HG03025 (cell line): ENCODE data around the gene CTR9.

ENCODE experiments used
- ATAC-seq: cut with Tn5 transposase; IDR thresholded peaks from one replicate; pipeline ENCODE4 v1.9.1; 2021; ENCODE audit warnings: mild to moderate bottlenecking, moderate library complexity; ENCODE audit not compliant: unreplicated experiment, low FRiP score

Gene CTR9

DNA sequence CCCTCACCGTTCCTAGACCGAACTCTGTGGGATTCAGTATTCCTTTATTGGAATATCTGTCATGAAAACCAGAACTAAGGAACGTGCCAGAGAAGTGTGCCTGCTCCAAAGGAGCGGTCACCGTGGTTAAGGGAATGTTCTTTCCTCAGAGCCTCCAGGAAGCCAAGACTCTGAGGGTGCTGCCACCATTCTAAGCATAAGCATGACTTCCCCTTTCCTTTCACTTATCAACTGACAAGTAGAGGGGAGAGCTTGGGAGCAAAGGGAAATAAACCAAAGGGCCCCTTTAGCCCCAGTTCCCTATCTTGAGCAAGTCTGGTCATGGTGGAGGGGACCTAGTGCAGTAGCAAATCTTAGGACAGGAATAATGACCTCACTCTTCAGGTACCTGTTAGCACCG, 26.8 kb downstream of the CTR9 start:
- ATAC-seq: no peak

DNA sequence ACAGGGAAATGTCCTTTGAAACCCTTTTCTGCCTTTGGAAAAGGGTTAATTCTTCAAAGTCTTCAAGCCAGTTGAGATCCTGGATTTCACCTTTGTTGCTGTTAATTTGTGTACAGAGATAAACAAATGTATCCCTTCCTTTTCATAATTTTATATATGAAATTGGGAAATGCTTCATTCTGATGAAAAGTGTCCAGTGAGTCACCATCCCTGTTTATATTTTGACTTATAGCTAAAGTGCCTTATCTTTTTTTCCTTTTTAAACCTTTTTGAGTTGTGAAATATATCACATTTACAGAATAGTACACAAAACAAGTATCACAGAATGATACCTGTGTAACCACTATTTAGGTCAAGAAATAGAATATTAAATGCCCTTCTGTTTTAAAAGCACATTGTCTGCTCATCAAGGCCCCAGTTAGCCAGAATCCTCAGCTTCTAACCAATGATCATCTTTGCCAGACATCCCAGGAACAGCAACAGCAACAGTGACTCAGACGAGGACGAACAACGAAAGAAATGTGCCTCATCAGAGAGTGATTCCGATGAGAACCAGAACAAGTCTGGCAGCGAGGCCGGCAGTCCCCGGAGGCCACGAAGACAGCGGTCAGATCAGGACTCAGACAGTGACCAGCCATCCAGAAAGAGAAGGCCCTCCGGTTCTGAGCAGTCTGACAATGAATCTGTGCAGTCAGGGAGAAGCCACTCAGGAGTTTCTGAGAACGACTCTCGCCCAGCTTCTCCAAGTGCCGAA, 27.3 kb downstream of the CTR9 start:
- ATAC-seq: no peak

DNA sequence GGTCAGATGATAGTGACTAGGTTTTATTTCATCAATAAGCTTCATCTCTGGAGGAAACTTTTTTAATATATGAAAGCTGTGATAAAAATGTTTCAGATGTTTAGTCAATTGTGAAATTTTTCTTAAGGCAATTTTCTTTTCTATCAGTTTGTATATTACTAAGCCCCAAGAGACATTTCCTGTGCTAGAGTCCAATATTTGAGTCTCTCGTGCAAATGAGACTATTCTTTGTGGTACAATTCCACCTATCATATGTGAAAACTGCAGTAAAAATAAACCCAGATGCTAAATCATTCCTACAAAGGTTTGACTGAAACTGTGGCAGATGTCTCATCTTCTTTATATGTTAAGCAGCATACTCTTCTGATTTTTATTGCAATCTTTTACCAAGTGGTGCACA, 28.0 kb downstream of the CTR9 start:
- ATAC-seq: no peak

DNA sequence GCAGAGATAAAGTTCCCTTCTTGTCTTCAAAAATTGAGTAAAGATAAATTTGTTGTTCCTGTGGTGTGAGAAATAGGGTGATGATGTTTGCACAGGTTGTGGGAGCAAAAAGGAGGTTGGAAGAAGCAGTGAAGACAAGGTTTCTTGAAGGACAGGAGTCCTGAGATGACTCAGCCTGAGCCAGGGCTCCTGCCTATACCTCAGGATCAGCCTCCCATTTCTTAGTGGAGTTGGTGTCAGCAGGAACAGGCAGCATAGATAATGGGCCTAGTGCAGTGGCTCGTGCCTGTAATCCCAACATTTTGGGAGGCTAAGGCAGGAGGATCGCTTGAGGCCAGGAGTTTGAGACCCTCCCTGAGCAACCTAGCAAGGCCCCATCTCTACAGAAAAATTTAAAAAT, 29.0 kb downstream of the CTR9 start:
- no peak for ATAC-seq

DNA sequence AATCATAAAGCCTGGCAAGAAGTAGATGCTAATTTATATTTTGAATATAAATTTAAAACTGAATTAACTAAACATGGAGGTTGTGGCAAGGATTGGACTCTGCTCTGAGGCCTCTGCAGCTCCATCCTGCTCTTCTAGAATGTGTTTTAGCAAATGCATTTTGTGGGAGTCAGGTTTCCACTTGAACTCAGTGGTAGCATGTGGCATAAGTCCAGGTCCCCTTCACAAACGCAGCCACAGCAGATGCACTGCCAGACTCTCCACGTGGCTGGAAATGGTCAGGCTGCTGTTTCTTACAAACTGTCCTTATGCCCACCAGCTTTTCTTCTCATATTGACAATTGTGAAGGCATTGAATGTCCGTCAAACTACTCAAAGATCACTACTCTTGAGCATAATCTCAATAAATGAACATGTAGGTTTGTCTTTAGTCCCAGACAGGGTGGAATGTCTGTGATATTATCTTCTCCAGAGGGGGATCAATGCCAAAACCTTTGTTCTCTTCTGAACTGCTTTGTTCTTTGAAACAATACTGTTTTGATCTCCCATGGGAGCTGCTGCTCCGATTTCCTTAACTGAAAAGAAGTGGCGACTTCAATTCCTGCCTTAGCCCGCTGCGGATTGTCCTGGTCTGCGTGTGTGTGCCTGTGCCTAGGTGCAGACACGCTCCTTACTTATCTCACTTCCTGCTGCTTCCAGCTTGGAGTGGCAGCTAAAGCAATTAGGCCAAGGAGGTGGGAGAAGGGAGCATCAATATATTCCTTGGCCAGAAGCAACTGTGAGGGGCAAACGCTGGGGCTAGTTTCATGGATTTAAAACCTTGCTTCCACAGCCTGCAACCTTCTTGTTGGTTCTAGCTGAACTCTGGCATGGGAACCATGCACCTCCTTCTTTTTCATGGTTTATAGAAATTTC, 33.4 kb downstream of the CTR9 start:
- ATAC-seq: no peak

DNA sequence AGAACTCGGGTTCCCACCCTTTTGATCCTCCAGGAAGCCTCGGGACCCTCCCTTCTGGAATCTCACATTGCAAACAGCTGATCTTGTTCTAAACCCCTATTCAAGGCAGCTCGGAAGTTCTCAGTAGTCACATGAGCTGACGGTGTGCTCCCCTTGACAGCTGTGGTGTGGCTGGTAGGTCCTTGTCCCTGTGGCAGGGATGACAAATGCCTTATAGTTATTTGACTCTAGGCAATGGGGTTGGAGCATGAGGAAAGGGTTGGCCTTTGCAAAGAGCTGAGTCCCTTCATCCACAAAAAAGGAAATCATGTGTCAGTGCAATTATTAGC, 34.1 kb downstream of the CTR9 start:
- no peak for ATAC-seq

DNA sequence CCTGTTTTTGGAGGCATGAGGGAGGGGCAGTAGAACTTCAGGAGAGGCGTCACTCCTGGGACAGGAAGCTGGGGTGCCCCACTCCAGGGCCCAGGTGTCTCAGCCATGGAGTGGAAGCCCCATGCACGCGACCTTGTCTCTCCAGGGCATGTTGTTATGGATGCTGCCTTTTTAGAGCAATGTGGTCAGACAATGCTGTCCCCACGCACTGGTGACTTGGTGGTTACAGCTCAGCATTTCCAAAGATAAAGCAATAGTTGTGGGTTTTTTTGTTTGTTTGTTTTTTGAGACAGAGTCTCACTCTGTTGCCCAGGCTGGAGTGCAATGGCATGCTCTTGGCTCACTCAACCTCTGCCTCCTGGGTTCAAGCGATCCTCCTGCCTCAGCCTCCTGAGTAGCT, 35.4 kb downstream of the CTR9 start:
- no peak for ATAC-seq

DNA sequence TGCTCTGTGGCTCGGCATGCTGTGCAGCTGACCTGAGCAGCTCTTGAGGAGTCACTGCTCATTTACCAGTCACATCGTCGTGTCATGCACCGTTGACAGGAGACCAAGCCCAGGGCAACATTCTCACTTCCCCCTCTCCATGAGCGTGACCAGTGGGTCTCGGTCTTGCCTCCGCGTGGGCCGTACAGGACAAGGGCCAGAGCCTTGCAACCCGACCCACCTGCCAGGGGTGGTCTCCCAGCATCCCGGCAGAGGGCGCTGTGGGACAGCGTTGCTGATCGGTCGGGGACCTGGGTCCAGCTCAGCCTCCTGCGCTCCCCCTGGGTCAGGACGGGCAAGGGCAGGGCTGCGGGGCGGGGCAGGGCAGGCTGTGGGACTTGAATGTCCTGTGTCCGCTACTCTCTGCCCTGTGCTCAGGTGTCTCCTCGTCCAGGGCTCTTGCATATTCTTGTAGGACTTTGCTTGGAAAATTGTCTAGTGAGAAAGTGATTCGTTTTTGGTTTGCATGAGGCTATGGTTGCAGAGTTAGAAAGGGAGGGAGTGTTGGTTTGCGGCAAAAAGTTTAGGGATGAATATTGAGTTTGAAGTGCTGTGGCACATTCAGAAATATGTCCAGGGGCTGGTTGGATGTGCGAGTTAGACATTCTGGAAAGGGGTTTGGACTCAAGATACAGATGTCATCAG, 41.5 kb downstream of the CTR9 start:
- peak; percentile 72 for ATAC-seq

DNA sequence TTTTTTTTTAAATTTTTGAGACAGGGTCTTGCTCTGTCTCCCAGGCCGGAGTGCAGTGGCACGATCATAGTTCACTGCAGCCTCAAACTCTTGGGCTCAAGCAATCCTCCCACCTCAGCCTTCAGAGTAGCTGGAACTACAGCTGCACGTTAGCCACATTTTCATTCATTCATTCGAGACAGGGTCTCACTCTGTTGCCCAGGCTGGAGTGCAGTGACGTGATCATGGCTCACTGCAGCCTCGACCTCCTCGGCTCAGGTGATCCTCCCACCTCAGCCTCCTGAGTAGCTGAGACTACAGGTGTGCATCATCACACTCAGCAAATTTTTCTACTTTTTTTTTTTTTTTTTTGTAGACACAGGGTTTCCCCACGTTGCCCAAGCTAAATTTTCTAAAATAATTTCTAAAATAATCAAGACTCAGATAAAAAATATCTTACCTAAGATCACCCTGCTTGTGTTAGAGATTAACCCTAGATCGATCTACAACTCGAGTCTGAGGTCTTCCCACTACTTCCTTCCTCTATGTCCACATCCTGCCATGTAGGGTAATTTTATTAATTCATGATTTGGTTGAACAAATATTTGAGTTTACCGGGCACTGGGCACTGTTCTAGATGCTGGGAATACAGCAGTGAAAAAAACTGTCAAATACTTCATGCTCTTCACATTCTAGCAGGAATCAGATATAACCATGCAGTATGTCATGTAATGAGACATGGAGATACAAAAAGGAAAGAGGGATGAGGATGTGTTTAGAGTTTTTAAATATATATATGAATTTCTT, 42.6 kb downstream of the CTR9 start:
- no peak for ATAC-seq

DNA sequence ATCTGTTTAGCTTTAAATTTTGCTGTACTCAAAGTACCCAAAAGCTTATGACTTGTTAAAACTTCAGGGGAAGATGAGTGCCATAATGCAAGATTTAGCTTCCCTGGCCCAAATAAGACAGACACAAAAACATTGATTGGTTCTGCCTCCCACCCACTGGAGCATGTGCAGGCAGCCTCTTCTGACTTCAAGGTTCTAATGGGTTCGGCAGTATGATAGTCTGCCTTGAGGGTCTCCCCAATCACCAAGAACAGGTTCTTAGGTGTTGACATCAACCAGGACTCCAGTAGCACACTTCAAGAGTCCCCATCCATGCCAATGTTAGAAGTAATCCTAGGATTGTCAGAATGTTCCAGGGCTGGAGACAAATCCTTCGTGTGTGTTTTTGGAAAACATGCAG, 45.1 kb downstream of the CTR9 start:
- no peak for ATAC-seq

DNA sequence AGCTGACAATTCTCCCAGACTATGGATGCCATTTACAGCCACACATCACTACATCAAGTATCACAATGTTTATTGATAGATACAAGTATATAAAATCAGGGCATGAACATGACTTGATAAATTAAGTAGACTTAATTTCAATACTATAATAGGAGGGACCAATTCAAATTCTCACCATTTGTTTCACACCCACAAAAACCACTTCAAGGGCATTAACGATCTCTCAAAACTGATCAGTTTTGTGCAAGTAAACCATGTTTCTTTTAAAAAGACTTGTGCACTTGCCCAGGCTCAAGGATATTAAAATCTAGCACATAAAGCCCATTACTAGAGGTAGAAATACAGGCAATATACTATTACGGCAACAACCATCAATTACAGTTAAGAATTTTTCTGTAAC, 46.0 kb downstream of the CTR9 start:
- ATAC-seq: no peak

DNA sequence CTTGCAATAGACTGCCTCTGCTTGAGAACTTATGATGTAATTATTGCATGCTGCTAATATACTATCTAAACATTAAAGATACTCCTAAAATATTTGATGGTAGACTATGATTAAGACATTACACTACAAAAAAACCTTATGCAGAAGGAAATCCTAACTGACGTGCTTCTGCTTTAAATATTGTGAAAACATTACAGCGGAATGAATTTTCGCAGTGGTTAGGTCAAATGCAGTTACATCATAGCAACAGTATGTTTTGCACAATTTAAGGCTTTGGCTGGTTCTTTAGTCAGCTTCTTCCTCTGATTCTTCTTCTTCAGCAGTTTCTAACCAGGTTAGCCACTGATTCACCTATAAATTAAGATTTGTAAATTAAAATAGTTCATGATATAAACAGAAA, 46.5 kb downstream of the CTR9 start:
- no peak for ATAC-seq

DNA sequence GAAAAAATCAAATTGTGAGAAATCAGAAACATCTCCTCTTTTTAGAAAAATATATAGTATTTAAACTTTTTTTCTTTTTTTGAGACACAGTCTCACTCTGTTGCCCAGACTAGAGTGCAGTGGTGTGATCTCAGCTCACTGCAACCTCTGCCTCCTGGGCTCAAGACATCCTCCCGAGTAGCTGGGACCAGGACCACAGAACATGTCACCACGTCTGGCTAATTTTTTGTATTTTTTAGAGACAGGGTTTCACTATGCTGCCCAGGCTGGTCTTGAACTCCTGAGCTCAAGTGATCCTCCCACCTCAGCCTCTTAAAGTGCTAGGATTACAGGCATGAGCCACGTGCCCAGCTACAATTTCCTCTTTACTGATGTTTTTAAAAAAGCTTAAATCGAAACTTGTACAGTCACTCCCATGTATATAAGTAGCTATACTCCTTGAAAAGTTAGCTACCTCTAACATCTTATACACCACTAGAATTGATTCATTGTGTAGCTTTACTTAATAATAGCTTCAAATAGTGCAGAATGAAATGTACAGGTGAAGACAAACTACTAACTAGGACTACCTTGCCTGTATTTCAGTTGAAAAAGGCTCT, 47.4 kb downstream of the CTR9 start:
- ATAC-seq: no peak

DNA sequence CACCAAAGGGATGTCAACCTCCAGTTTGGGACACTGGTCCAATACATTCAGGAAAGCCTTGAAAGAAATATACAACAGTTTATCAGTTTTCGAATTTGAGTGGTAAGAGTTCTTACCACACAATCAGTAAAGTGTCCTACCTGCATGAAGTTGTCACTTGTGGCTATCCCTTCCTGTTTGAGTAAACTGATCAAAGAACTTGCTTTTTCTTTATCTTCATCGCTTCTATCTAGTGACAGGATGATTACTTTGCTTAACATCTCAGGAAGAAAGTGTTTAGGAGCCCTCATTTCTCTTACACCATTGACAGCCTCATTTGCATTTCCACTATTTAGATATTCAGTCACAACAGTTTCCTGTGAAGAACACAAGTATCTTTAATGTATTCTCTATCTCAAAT, 49.2 kb downstream of the CTR9 start:
- no peak for ATAC-seq

DNA sequence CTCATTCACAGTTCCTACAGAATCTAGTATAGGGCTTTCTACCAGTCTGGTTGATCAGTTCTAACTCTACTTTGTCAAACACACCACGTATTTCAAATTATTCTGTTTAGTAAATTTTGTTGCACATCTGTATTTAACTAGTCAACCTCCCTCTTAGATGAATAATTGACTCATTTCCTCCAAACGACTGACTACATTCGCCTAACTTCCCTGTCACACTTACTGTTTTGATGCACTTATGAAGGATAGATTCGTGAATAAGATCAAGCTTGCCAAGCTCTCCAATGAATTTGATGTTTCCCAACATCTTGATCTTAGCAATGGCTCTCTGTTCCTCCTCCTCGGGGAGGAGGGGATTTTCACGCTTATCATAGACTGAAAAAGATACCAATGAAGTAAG, 52.6 kb downstream of the CTR9 start:
- ATAC-seq: no peak

DNA sequence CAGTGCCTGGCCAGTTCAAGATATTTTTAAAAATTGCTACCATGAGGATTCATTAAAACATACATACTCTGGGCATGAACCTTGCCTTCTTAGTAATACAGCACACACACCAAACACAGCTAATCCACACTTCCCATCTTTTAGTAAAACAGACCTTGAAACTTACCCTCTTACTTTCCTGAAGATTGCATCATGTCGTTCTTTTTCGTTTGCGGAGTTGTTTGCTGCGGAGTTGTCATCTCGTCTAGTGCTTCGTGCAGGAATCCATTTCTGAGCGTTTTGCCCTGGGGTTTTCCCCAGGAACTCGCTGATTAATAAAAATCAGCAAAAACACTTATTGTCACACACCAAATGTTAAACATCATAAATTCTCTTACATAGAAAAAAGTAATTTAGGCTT, 54.7 kb downstream of the CTR9 start:
- no peak for ATAC-seq

DNA sequence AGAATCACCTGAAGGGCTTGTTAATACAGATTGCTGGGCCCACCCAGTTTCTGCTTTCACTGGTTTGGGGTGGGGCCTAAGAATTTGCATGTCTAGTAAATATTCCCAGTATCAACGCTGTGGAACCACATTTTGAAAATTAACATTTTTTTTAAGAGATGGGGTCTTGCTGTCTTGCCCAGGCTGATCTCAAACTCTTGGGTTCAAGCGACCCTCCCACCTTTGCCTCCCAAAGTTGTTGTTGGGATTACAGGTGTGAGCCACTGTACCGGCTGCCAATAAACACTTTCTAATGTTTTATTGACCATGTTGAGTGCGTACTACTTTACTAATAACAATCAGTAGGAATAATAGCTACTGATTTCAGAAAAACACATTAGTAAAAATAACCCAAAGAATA, 55.2 kb downstream of the CTR9 start:
- ATAC-seq: no peak

DNA sequence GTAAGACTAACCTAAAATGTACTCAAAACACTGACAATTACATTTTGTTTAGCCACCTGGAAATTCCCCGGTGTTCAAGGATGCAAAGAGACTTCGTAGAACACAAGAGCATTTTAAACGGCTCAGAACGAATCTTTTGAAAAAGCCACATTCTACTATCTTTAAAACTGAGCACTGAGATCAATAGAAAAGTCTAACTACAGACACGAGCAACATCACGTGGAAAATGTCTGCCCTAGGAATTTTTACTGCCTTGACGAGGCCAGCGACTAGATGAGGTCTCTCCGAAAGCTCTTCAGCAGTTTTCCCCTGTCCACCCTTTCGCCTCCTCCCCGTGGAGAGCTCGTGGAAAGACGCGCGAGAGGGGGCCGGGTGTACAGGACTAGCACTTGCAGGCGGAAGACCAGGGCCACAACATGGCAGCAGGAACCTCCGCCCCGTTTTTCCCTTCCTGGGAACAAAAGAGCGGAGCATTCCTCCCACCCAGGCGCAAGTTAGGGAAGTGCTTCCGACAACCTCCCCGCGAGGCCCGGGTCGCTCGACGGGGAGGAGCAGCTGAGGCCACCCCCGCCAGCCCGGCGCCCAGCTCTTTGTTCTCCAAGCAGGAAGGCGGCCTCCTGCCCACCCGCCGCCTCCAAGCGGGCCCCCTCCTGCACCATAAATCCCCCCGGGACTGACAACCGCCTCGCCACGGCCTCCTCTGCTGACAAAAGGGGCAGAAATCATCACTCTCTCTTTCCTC, 56.6 kb downstream of the CTR9 start:
- no peak for ATAC-seq

DNA sequence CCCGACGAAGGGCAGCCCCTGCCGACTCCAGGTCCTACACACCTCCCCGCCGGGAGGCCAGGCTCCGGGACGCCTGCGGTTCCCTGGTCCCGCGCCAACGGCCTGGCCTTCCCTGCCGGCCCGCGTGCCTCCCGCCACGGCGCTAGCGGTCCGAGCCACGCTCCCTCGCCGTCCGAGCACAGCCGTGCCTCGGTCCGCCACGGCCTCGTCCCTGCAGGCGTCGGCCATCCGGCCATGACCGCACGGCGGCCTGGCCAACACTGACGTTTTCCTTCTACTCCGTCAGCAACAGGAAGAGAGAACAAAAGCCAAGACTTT, 57.1 kb downstream of the CTR9 start:
- ATAC-seq: no peak
